Sigmoid colon (tissue), 7 donors: ENCODE measurements around the gene CRISPLD2. TPM values are rescaled to one million over a fixed set of nuclear protein-coding genes. Genes with fewer than 3 reads are reported as not detected.

ENCODE experiments used
- DNase-seq: peaks from one replicate; pipeline ENCODE4 v3.0.0-alpha.2; 2019
- H3K27ac ChIP-seq, 4 donors: fragments of 200-600 bp; sonication (generic); one replicate each; pipeline ENCODE4 v1.5.1; 2016 to 2019; ENCODE audit warnings: mild to moderate bottlenecking in 1 of 4
- H3K27me3 ChIP-seq, 3 donors: fragments of 200-600 bp; sonication (generic); one replicate each; pipeline ENCODE4 v1.5.1; 2019; ENCODE audit warnings: mild to moderate bottlenecking in 1 of 3
- H3K36me3 ChIP-seq, 4 donors: fragments of 200-600 bp; sonication (generic); one replicate each; pipeline ENCODE4 v1.5.1; 2016 to 2019
- H3K4me1 ChIP-seq, 4 donors: fragments of 200-600 bp; sonication (generic); one replicate each; pipeline ENCODE4 v1.5.1; 2017 to 2019
- H3K4me3 ChIP-seq, 4 donors: fragments of 200-600 bp; sonication (generic); one replicate each; pipeline ENCODE4 v1.5.1; 2017 to 2019; ENCODE audit warnings: mild to moderate bottlenecking in 2 of 4, moderate library complexity in 1 of 4
- H3K9me3 ChIP-seq, 4 donors: fragments of 200-600 bp in 3 of 4; sonication (generic) in 3 of 4; one replicate each; pipeline versions ENCODE4 v1.5.1 to v1.6.1; 2013 to 2019
- EP300 ChIP-seq, 4 donors: sonication (generic); formaldehyde crosslinking; IDR thresholded peaks; one replicate each; pipeline ENCODE4 v1.6.1; 2017; ENCODE audit warnings: antibody characterized with exemption in 4 of 4
- POLR2A ChIP-seq, 2 donors: fragments of 450-650 bp; IDR thresholded peaks; one replicate each; pipeline ENCODE4 v1.6.1; 2016; ENCODE audit warnings: antibody characterized with exemption in 2 of 2, mild to moderate bottlenecking in 2 of 2, moderate library complexity in 2 of 2
- POLR2AphosphoS5 ChIP-seq, 4 donors: sonication (generic); formaldehyde crosslinking; IDR thresholded peaks; one replicate each; pipeline ENCODE4 v1.6.1; 2017; ENCODE audit warnings: antibody characterized with exemption in 4 of 4
- WGBS, 2 donors: extraction: QIAGEN DNeasy Blood & Tissue Kit; methylation state at CpG; one replicate each; pipeline ENCODE4 v1.1.7; 2013; 5-methylcytosine and 5-hydroxymethylcytosine counted together
- intact Hi-C: fragments of 100-400 bp; cut with DNase I; formaldehyde crosslinking; loops from one replicate; pipeline ENCODE4 v1.15.1; 2023
- polyA plus RNA-seq, 3 donors: library from polyadenylated mRNA; stranded (reverse); fragments of 200-250 nt; gene quantifications; one replicate each; pipeline ENCODE4 v1.2.3, GENCODE V29; 2013
- total RNA-seq, 4 donors: library from RNA; depleted of rRNA; stranded (reverse); fragments of >200 nt; gene quantifications; one replicate each; pipeline ENCODE4 v1.1.0, GENCODE V29; 2016
- TF ChIP-seq, protein P1 (sequence below), 4 experiments: fragments of 450-650 bp in 3 of 4; fragments of 200-600 bp in 1 of 4; IDR thresholded peaks; one replicate each; pipeline ENCODE4 v1.5.1; 2016 to 2019; ENCODE audit warnings: antibody characterized with exemption in 4 of 4, mild to moderate bottlenecking in 3 of 4, moderate library complexity in 2 of 4
- donor health status: healthy with polysubstance abuse.
- donor health status: Bipolar disorder and iron deficiency.
- donor health status: healthy.

The CRISPLD2 gene
- total and polyA plus RNA-seq, 7 donors: 3.0 to 545 (median 140) TPM

DNA sequence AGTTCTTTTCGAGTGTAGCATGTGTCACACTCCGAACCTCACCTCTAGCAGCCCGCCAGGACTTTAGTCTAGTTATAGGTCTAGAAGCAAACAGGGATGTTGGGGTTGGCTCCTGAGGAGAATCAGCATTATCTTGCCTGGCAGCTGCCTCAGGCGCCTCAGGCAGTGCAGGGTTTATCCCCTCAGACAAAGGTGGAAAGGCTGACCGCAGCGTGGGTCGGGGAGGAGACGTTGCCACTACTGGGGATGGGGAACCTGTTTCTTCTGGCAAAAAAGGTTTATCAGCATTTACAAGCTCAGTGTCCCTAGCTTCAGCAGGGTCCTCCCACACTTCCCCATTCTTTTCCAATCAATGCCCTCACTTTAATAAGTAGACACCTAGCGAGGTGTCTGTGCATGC, 40.6 kb downstream of the CRISPLD2 start:
- Histone ChIP-seq H3K27me3 (no peaks in the 10 kb centered on the region), H3K4me1 (no peaks in the 10 kb centered on the region), H3K4me3 (no peak overlapping the region), H3K9me3 (peaks cover 0 to 6% (median 2%) of the 10 kb centered on the region in 4 donors), H3K36me3 (peaks cover 35 to 99% (median 85%) of the 10 kb centered on the region in 4 donors), H3K27ac (no peak overlapping the region)
- WGBS, 2 donors: 96% methylated on average over 9 of the region's 9 CpGs
- no peak for DNase-seq
- peak in 1 of 4 donors; percentile 26 for TF ChIP-seq POLR2AphosphoS5 (IDR thresholded peaks at IDR 0.05)
- TF ChIP-seq, protein P1, sequence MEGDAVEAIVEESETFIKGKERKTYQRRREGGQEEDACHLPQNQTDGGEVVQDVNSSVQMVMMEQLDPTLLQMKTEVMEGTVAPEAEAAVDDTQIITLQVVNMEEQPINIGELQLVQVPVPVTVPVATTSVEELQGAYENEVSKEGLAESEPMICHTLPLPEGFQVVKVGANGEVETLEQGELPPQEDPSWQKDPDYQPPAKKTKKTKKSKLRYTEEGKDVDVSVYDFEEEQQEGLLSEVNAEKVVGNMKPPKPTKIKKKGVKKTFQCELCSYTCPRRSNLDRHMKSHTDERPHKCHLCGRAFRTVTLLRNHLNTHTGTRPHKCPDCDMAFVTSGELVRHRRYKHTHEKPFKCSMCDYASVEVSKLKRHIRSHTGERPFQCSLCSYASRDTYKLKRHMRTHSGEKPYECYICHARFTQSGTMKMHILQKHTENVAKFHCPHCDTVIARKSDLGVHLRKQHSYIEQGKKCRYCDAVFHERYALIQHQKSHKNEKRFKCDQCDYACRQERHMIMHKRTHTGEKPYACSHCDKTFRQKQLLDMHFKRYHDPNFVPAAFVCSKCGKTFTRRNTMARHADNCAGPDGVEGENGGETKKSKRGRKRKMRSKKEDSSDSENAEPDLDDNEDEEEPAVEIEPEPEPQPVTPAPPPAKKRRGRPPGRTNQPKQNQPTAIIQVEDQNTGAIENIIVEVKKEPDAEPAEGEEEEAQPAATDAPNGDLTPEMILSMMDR (IDR thresholded peaks at IDR 0.05): no peak
- intact Hi-C loops: loop anchor here (10.0 kb wide), 1 partner anchor 94 kb away; no protein-coding TSS in a partner anchor

DNA sequence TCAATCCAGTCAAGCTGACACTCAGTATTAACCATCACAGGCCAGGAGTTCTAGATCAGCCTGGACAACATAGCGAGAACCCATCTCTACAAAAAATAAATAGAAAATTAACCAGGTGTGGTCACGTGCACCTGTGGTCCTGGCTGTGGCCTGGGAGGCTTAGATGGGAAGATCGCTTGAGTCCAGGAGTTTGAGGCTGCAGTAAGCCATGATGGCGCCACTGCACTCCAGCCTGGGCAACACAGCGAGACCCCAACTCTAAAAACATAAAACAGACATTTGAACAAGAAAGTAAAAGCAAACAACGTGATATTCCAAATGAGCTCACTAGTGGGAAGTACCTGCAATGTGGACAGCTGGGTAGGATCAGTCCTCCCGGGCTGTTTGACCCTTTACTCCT, 41.9 kb downstream of the CRISPLD2 start:
- DNase-seq: no peak
- H3K27me3 ChIP-seq: no peaks in the 10 kb centered on the region
- TF ChIP-seq EP300 (IDR thresholded peaks at IDR 0.05): no peak
- no peak for TF ChIP-seq POLR2A (IDR thresholded peaks at IDR 0.05)
- TF ChIP-seq, protein P1 (IDR thresholded peaks at IDR 0.05): no peak
- TF ChIP-seq POLR2AphosphoS5 (IDR thresholded peaks at IDR 0.05): peak in 1 of 4 donors; percentile 20
- intact Hi-C loops: loop anchor here (10.0 kb wide), 1 partner anchor 93 kb away; no protein-coding TSS in a partner anchor
- WGBS, 2 donors: 93 to 94% methylated on average over 7 of the region's 7 CpGs
- no peaks in the 10 kb centered on the region for H3K4me1 ChIP-seq
- H3K36me3 ChIP-seq: peaks cover 33 to 99% (median 76%) of the 10 kb centered on the region in 4 donors
- no peak overlapping the region for H3K27ac ChIP-seq
- no peak overlapping the region for H3K4me3 ChIP-seq
- H3K9me3 ChIP-seq: peaks cover 0 to 6% (median 2%) of the 10 kb centered on the region in 4 donors

DNA sequence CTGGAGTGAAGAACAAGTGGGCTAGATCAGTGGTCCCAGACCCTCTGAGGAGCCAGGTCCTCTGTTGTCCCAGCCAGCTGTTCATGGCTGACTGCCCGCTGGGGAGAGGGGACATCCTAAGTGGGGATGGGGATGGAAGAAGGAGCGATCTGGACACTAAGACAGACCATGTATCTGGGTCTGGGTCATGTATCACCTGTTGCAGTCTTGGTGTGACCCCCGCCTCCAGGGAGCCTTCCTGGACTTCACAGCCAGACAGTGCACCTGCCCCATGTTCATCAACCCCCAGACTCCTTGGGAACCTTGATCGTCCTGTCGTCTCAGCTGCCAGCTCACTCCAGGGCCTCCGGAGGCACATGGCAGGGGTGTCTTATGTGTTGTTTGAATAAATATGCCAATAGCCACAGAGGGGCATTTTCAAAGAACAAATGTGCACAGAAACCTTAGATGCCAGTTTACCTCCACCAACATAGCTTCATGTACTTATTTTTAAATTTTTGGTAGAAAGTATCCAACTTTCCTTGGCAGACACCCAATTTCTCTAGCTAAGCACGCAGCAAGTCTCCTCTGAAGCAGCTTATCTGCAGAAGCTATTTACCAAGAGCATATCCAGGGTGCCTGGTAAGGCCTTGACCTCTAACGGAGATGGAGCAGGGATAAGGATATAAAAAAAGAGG, 43.2 kb downstream of the CRISPLD2 start:
- Histone ChIP-seq H3K9me3 (peaks cover 0 to 6% (median 2%) of the 10 kb centered on the region in 4 donors), H3K36me3 (peaks cover 29 to 99% (median 75%) of the 10 kb centered on the region in 4 donors), H3K27me3 (no peaks in the 10 kb centered on the region), H3K27ac (peak overlapping the region in 2 of 4 donors; percentile 18 to 26), H3K4me3 (no peak overlapping the region), H3K4me1 (peaks cover 0 to 12% (median 0%) of the 10 kb centered on the region in 4 donors)
- intact Hi-C loops: loop anchor here (10.0 kb wide), 1 partner anchor 92 kb away; no protein-coding TSS in a partner anchor
- WGBS, 2 donors: 84 to 91% methylated on average over 8 of the region's 8 CpGs
- no peak for DNase-seq
- TF ChIP-seq EP300 (IDR thresholded peaks at IDR 0.05) (no peak), POLR2AphosphoS5 (IDR thresholded peaks at IDR 0.05) (no peak)
- TF ChIP-seq, protein P1 (IDR thresholded peaks at IDR 0.05): no peak

DNA sequence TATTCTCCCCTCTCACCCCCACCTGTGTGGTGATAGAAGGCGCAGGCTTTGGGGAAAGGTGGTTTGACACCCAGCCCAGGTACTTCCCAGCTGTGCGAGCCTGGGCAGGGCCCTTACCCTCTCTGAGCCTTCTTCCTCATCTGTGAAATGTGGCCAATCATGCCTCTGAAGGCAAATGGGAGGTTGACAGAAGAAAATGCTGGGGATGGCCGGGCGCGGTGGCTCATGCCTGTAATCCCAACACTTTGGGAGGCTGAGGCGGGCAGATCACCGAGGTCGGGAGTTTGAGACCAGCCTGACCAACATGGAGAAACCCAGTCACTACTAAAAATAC, 43.7 kb downstream of the CRISPLD2 start:
- Histone ChIP-seq H3K4me1 (peaks cover 0 to 17% (median 0%) of the 10 kb centered on the region in 4 donors), H3K36me3 (peaks cover 25 to 99% (median 75%) of the 10 kb centered on the region in 4 donors), H3K27me3 (no peaks in the 10 kb centered on the region), H3K9me3 (peaks cover 0 to 6% (median 2%) of the 10 kb centered on the region in 4 donors), H3K27ac (peak overlapping the region in 2 of 4 donors; percentile 18 to 26), H3K4me3 (no peak overlapping the region)
- intact Hi-C loops: loop anchor here (10.0 kb wide), 1 partner anchor 91 kb away; no protein-coding TSS in a partner anchor
- TF ChIP-seq, protein P1 (IDR thresholded peaks at IDR 0.05): no peak
- peak in 1 of 4 donors; percentile 19 for TF ChIP-seq POLR2AphosphoS5 (IDR thresholded peaks at IDR 0.05)
- 94 to 96% methylated on average over 8 of the region's 8 CpGs for WGBS, 2 donors
- no peak for DNase-seq
